AG10803 (cell line): ENCODE data around the gene FGF7.

Experiments
- DNase-seq: peaks from one replicate; pipeline ENCODE4 v3.0.0; 2010; ENCODE audit warnings: low read depth
- H3K4me3 ChIP-seq: 2 replicates; pipeline ENCODE4 v1.5.1; 2011; ENCODE audit warnings: mild to moderate bottlenecking, low read length, control low read depth
- CTCF ChIP-seq: conservative IDR thresholded peaks from 2 replicates; pipeline ENCODE4 v1.5.1; 2011; ENCODE audit warnings: mild to moderate bottlenecking, low read length, control low read depth, inconsistent platforms

The FGF7 gene

GRCh38 chr15:49438962-49439631 is 16.1 kb downstream of the FGF7 start:
- TF ChIP-seq CTCF, result no peak
- H3K4me3 ChIP-seq, result no peak overlapping the region
- no peak for DNase-seq

- DNase-seq, result no peak
- H3K4me3 ChIP-seq, result no peak overlapping the region
- TF ChIP-seq CTCF, result no peak
Measured at GRCh38 chr15:49439678-49440395, 16.8 kb downstream of the FGF7 start.

- DNase-seq, result no peak
- no peak overlapping the region for H3K4me3 ChIP-seq
- no peak for TF ChIP-seq CTCF
Measured at GRCh38 chr15:49441356-49441755, 18.3 kb downstream of the FGF7 start.

GRCh38 chr15:49441816-49442215 is 18.8 kb downstream of the FGF7 start:
- TF ChIP-seq CTCF, result no peak
- DNase-seq, result no peak

GRCh38 chr15:49452595-49452994 is 29.6 kb downstream of the FGF7 start:
- TF ChIP-seq CTCF, result no peak
- no peak for DNase-seq
- H3K4me3 ChIP-seq, result no peak overlapping the region

More at GRCh38 chr15:49441816-49442215, 18.8 kb downstream of the FGF7 start:
- H3K4me3 ChIP-seq, result no peak overlapping the region

GRCh38 chr15:49456166-49456565 is 33.1 kb downstream of the FGF7 start:
- DNase-seq, result no peak
- no peak overlapping the region for H3K4me3 ChIP-seq
- TF ChIP-seq CTCF, result no peak

GRCh38 chr15:49458145-49458544 is 35.1 kb downstream of the FGF7 start:
- H3K4me3 ChIP-seq, result no peak overlapping the region
- DNase-seq, result peak; percentile 37
- no peak for TF ChIP-seq CTCF
